ENCODE results near the gene NKIRAS2. TPM values are rescaled to one million over a fixed set of nuclear protein-coding genes. Genes with fewer than 3 reads are reported as not detected.

NKIRAS2 gene
- total and polyA plus RNA-seq, 2 donors (not counting 3 experiments of a cell fraction or from before 2014, with no cell fraction given), result 57.3 to 87.6 TPM

- Histone ChIP-seq H3K27me3 (ENCODE audit: control insufficient read depth in 2 of 2, insufficient read depth in 2 of 2, low read length in 2 of 2) (no peaks in the 10 kb centered on the region), H3K9ac (replicated peaks; ENCODE audit: extremely low read depth, insufficient read depth, low read length) (no peak overlapping the region), H3K27ac (ENCODE audit: insufficient read depth, low read depth, low read length) (no peak overlapping the region), H3K9me3 (replicated peaks; ENCODE audit: control insufficient read depth, insufficient read depth, low read length) (no peaks in the 10 kb centered on the region), H3K4me3 (replicated peaks in 1 of 3; ENCODE audit: insufficient read depth in 1 of 3, low read depth in 1 of 3, low read length in 3 of 3) (no peak overlapping the region), H3K36me3 (ENCODE audit: control insufficient read depth in 2 of 2, extremely low read depth in 1 of 2, insufficient read depth in 2 of 2, low read length in 2 of 2) (peaks cover 13 to 63% of the 10 kb centered on the region in 2 experiments), H3K4me2 (ENCODE audit: insufficient read depth, low read length) (no peak overlapping the region), H3K4me1 (ENCODE audit: control insufficient read depth, extremely low read depth, insufficient read depth, low read length) (no peaks in the 10 kb centered on the region), H2AFZ (ENCODE audit: low read depth, low read length) (no peak overlapping the region), H4K20me1 (replicated peaks; ENCODE audit: control insufficient read depth, extremely low read depth, insufficient read depth, low read length) (no peaks in the 10 kb centered on the region), H3K9me1 (replicated peaks; ENCODE audit: control insufficient read depth, extremely low read depth, insufficient read depth, low read length) (no peaks in the 10 kb centered on the region), H3K79me2 (ENCODE audit: control insufficient read depth, insufficient read depth, low read length) (no peaks in the 10 kb centered on the region)
- POLR2A ChIA-PET, result no interaction called here
- FAIRE-seq (no peak), DNase-seq (ENCODE audit: low read depth, low spot score) (no peak)
- dilution Hi-C loops (cut with MboI; ENCODE audit: extremely low pct_ligation_motif_present, low sequenced_read_pairs) (no loop called here), intact Hi-C loops (cut with micrococcal nuclease) (no loop called here)
- TF ChIP-seq MYC (IDR thresholded peaks at IDR 0.05; ENCODE audit: low read depth, low read length), result no peak
- no peak for TF ChIP-seq CTCF (IDR thresholded peaks at IDR 0.05; ENCODE audit: extremely low read depth in 1 of 2, insufficient read depth in 1 of 2, low read depth in 1 of 2, low read length in 2 of 2)
- no peak for TF ChIP-seq EZH2 (IDR thresholded peaks at IDR 0.05; ENCODE audit: borderline replicate concordance, low read depth, low read length, severe bottlenecking)
- no peak for TF ChIP-seq MAX (IDR thresholded peaks at IDR 0.05; ENCODE audit: insufficient read depth, insufficient read length)
- no peak for TF ChIP-seq FOS (IDR thresholded peaks at IDR 0.05; ENCODE audit: borderline replicate concordance, insufficient read depth, low read length)
- TF ChIP-seq POLR2A (IDR thresholded peaks at IDR 0.05; ENCODE audit: low read depth, low read length), result no peak
- no peak for TF ChIP-seq JUN (IDR thresholded peaks at IDR 0.05; ENCODE audit: borderline replicate concordance, insufficient read depth, insufficient read length, low read depth)
- no peak for TF ChIP-seq POLR2AphosphoS5 (IDR thresholded peaks at IDR 0.05; ENCODE audit: insufficient read depth, low read depth, low read length)
- BruUV-seq (replicated peaks), result TSS peak; percentile 49
- CTCF ChIA-PET, result interaction anchor here (1.2 to 2.0 kb wide), 5 partner anchors 10 to 27 kb away, joined by 3 to 8 read pairs (median 5); partner anchors contain the start of gene CNP
Observed at GRCh38 chr17:41976142-41976768, 43.6 kb upstream of the NKIRAS2 start.
